A549 (cell line): ENCODE data around the gene PIK3R6. TPM values are rescaled to one million over a fixed set of nuclear protein-coding genes. Genes with fewer than 3 reads are reported as not detected.

Experiments
- ATAC-seq, 2 experiments: fragments of 200-7000 bp in 1 of 2; fragments of >200 bp in 1 of 2; cut with Nextera tagmentation in 1 of 2; cut with Tn5 transposase in 1 of 2; 3 replicates each; pipeline versions ENCODE4 v1.8.0 to v1.9.1; 2018 to 2020; ENCODE audit warnings: mild to moderate bottlenecking in 1 of 2, moderate library complexity in 1 of 2
- CTCF ChIA-PET: fragments of 300-600 bp; sonication (Branson Sonifier 250); formaldehyde crosslinking; extraction: SDS; loops from one replicate; lab custom pipeline; 2021; ENCODE audit warnings: antibody characterized with exemption, inconsistent platforms; lab: Yijun Ruan, JAX
- POLR2A ChIA-PET: fragments of 350-600 bp; formaldehyde crosslinking; extraction: SDS; loops from one replicate; lab custom pipeline; 2021; ENCODE audit warnings: antibody characterized with exemption, inconsistent platforms; lab: Yijun Ruan, JAX
- DNase-seq, 2 experiments: peaks; one replicate each; pipeline versions ENCODE4 v3.0.0 to v3.0.0-alpha.2; 2011 to 2016; ENCODE audit warnings: low read depth in 1 of 2, low spot score in 1 of 2
- FAIRE-seq: peaks from 2 replicates; lab custom pipeline; 2011; peaks lifted over from hg19 to GRCh38; lab: Jason Lieb, UNC
- H3K27ac ChIP-seq, 2 experiments: fragments of >200 bp; sonication (Bioruptor Twin); formaldehyde crosslinking; 3 replicates each; pipeline ENCODE4 v1.5.1; 2016 to 2017
- H3K4me1 ChIP-seq: fragments of >200 bp; sonication (Bioruptor Twin); formaldehyde crosslinking; 3 replicates; pipeline ENCODE4 v1.6.1; 2016
- H3K4me2 ChIP-seq: fragments of >200 bp; sonication (Bioruptor Twin); formaldehyde crosslinking; 3 replicates; pipeline ENCODE4 v1.6.1; 2016
- H3K4me3 ChIP-seq: fragments of >200 bp; sonication (Bioruptor Twin); formaldehyde crosslinking; 3 replicates; pipeline ENCODE4 v1.5.1; 2016
- H3K9me3 ChIP-seq: fragments of >200 bp; sonication (Bioruptor Twin); formaldehyde crosslinking; 3 replicates; pipeline ENCODE4 v1.6.1; 2016
- ATOH8 ChIP-seq: fragments of 250-450 bp; sonication (Bioruptor Pico); IDR thresholded peaks from 2 replicates; pipeline ENCODE4 v1.5.0; 2020; ENCODE audit warnings: low read depth, mild to moderate bottlenecking, moderate library complexity
- BHLHE40 ChIP-seq: IDR thresholded peaks from 2 replicates; pipeline ENCODE4 v1.6.1; 2012; ENCODE audit warnings: low read depth, low read length, inconsistent platforms
- CBX2 ChIP-seq: fragments of 200-600 bp; sonication (generic); IDR thresholded peaks from 2 replicates; pipeline ENCODE4 v1.6.1; 2016; ENCODE audit warnings: low read depth, mild to moderate bottlenecking, borderline replicate concordance
- CHD2 ChIP-seq: fragments of 150-350 bp; IDR thresholded peaks from 2 replicates; pipeline ENCODE4 v1.6.1; 2014; ENCODE audit warnings: low read length; ENCODE audit not compliant: partially characterized antibody
- CTCF ChIP-seq: fragments of >200 bp; sonication (Bioruptor Twin); formaldehyde crosslinking; IDR thresholded peaks from 3 replicates; pipeline ENCODE4 v1.5.1; 2016
- FOSB ChIP-seq: fragments of 250-450 bp; sonication (Bioruptor Pico); IDR thresholded peaks from 2 replicates; pipeline ENCODE4 v1.5.0; 2020; ENCODE audit warnings: mild to moderate bottlenecking, moderate library complexity
- JUNB ChIP-seq: fragments of >200 bp; sonication (Bioruptor Twin); formaldehyde crosslinking; IDR thresholded peaks from 2 replicates; pipeline ENCODE4 v1.6.1; 2016
- SREBF2 ChIP-seq: fragments of 450-650 bp; IDR thresholded peaks from 2 replicates; pipeline ENCODE4 v1.6.1; 2014; ENCODE audit warnings: mild to moderate bottlenecking, moderate library complexity
- TFCP2L1 ChIP-seq: fragments of 250-450 bp; sonication (Bioruptor Pico); IDR thresholded peaks from 2 replicates; pipeline ENCODE4 v1.5.0; 2021; ENCODE audit warnings: mild to moderate bottlenecking
- WGBS: methylation state at CpG from one replicate; pipeline ENCODE4 v1.1.6; 2017; ENCODE audit errors: missing lambda C conversion rate; 5-methylcytosine and 5-hydroxymethylcytosine counted together
- polyA plus RNA-seq, 4 experiments: library from polyadenylated mRNA; depleted of rRNA in 3 of 4; stranded (reverse); fragments of >200 nt; fragmentation: RNase III in 1 of 4; extraction: RNeasy Plus Mini Kit Qiagen cat#74134 plus additional on column Dnase treatment in 1 of 4; gene quantifications; 2 replicates in 3 of 4; 3 replicates in 1 of 4; pipeline ENCODE4 v1.2.3, GENCODE V29; 2011 to 2017
- TF ChIP-seq, protein P1 (sequence below): IDR thresholded peaks from 2 replicates; pipeline ENCODE4 v1.6.1; 2012; ENCODE audit warnings: low read depth, borderline replicate concordance
- TF ChIP-seq, protein P2 (sequence below): fragments of 200-600 bp; sonication (generic); IDR thresholded peaks from 2 replicates; pipeline ENCODE4 v1.6.1; 2016; ENCODE audit warnings: antibody characterized with exemption, mild to moderate bottlenecking, moderate library complexity

The PIK3R6 gene
- polyA plus RNA-seq, 2 of the 4 experiments (the other 2 are of a cell fraction) = not detected

DNA sequence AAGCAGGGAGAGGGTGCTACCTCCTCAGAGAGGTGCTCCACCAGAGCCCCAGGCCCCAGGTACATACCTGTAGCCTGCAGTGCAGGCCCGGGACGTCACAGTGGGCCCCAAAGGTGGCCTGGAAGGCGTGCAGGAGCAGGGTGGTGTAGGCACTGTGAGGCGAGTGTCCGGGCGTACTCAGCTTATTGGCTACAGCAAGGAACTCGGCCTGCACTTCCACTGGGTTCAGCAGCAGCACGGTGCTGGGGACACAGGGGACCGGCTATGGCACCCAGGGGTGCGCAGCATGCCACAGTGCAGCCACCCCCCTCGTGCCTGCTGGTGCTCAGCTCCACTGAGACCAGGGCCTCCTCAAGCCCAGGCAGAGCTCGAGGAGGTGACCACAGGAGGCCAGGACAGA, 23.2 kb upstream of the PIK3R6 start (continued):
- TF ChIP-seq CTCF (no peak), JUNB (no peak), TFCP2L1 (CRISPR knock-in tag) (no peak)
- TF ChIP-seq, protein P1, sequence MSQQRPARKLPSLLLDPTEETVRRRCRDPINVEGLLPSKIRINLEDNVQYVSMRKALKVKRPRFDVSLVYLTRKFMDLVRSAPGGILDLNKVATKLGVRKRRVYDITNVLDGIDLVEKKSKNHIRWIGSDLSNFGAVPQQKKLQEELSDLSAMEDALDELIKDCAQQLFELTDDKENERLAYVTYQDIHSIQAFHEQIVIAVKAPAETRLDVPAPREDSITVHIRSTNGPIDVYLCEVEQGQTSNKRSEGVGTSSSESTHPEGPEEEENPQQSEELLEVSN = no peak
- TF ChIP-seq, protein P2, sequence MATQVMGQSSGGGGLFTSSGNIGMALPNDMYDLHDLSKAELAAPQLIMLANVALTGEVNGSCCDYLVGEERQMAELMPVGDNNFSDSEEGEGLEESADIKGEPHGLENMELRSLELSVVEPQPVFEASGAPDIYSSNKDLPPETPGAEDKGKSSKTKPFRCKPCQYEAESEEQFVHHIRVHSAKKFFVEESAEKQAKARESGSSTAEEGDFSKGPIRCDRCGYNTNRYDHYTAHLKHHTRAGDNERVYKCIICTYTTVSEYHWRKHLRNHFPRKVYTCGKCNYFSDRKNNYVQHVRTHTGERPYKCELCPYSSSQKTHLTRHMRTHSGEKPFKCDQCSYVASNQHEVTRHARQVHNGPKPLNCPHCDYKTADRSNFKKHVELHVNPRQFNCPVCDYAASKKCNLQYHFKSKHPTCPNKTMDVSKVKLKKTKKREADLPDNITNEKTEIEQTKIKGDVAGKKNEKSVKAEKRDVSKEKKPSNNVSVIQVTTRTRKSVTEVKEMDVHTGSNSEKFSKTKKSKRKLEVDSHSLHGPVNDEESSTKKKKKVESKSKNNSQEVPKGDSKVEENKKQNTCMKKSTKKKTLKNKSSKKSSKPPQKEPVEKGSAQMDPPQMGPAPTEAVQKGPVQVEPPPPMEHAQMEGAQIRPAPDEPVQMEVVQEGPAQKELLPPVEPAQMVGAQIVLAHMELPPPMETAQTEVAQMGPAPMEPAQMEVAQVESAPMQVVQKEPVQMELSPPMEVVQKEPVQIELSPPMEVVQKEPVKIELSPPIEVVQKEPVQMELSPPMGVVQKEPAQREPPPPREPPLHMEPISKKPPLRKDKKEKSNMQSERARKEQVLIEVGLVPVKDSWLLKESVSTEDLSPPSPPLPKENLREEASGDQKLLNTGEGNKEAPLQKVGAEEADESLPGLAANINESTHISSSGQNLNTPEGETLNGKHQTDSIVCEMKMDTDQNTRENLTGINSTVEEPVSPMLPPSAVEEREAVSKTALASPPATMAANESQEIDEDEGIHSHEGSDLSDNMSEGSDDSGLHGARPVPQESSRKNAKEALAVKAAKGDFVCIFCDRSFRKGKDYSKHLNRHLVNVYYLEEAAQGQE = no peak

DNA sequence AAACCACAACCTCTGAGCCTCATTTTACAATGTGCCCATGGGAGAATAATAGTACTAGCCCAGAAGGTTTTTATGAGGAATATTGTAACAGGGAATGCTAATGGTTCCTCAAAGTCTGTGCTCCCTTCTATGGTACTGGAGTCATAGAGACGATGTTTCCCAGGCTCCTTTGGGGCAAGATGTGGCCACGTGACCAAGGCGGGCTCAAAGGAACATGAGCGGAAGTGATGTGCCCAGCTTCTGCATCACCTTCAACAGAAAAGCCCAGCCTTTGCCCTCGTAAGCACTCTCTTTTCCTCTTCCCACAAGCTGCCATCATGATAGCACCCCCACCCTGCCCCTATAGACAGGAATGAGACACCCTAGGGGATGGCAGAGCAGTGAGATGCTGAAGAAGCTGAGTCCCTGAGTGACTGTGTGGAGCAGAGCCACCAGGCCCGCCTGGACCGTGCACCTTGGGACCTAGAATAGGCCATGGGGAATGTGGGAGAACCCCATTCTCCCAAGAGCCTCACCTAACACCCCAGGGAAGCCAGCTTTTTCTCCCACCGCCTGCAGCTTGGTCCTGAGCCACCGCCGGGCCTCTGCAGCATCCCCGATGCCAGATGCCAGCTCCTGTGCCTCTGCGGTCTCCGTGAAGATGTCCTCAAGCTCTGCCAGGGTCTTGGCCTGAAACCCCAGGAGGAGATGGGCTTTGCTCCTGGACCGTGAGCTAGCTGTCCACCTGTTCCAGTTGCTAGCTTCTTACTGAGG, 22.2 kb upstream of the PIK3R6 start:
- CTCF ChIA-PET = interaction anchor here (0.6 to 10.8 kb wide), 30 partner anchors 8 to 998 kb away, joined by 3 to 158 read pairs (median 6); partner anchors contain the start of gene PIK3R6
- H3K4me1 ChIP-seq = 0 out of 3 replicates have a peak, but pooled peaks cover 3% of the 10 kb centered on the region
- H3K9me3 ChIP-seq = no peaks in the 10 kb centered on the region
- DNase-seq = no peak
- no peak for FAIRE-seq
- 78% methylated on average over 14 of the region's 14 CpGs for WGBS
- no peak overlapping the region for H3K27ac ChIP-seq
- no peak for ATAC-seq
- TF ChIP-seq ATOH8 (CRISPR knock-in tag) = no peak
- no peak for TF ChIP-seq FOSB (CRISPR knock-in tag)
- TF ChIP-seq, protein P2 = no peak
- TF ChIP-seq BHLHE40 = no peak
- TF ChIP-seq CHD2 = no peak
- TF ChIP-seq CTCF = no peak
- TF ChIP-seq CBX2 = no peak
- TF ChIP-seq SREBF2 = no peak
- TF ChIP-seq, all 56 proteins: peak for 0
- no peak overlapping the region for H3K4me2 ChIP-seq
- POLR2A ChIA-PET = no interaction called here
- H3K4me3 ChIP-seq = no peak overlapping the region
